ENCODE data around the gene PDE6D. TPM values are rescaled to one million over a fixed set of nuclear protein-coding genes. Genes with fewer than 3 reads are reported as not detected.
A peak's percentile ranks its signal among the peaks of the same experiment; 100 is the strongest.

PDE6D gene
- total and polyA plus RNA-seq, 2 of the 13 experiments (the other 11 are each of a cell fraction or from before 2014, with no cell fraction given), result 14.1 to 23.2 TPM

- peak; percentile 100 for TF ChIP-seq ZNF704 (CRISPR knock-in tag; IDR thresholded peaks at IDR 0.05; ENCODE audit: borderline replicate concordance)
- TF ChIP-seq RFX5 (IDR thresholded peaks at IDR 0.05; ENCODE audit: low read depth, low read length), result no peak
- TF ChIP-seq ZNF446 (CRISPR knock-in tag; IDR thresholded peaks at IDR 0.05), result peak; percentile 100
- peak; percentile 78 for TF ChIP-seq DMAP1 (CRISPR knock-in tag; IDR thresholded peaks at IDR 0.05)
- TF ChIP-seq CAMTA2 (CRISPR knock-in tag; IDR thresholded peaks at IDR 0.05; ENCODE audit: borderline replicate concordance), result peak; percentile 87
- peak; percentile 96 for TF ChIP-seq ZBTB10 (CRISPR knock-in tag; IDR thresholded peaks at IDR 0.05; ENCODE audit: borderline replicate concordance)
- peak; percentile 78 for TF ChIP-seq ZNF598 (CRISPR knock-in tag; IDR thresholded peaks at IDR 0.05; ENCODE audit: borderline replicate concordance)
- TF ChIP-seq ZNF263 (CRISPR knock-in tag; IDR thresholded peaks at IDR 0.05), result peak; percentile 93
- TF ChIP-seq MXD3 (CRISPR knock-in tag; IDR thresholded peaks at IDR 0.05), result peak; percentile 100
- peak; percentile 98 for TF ChIP-seq REXO4 (CRISPR knock-in tag; IDR thresholded peaks at IDR 0.05; ENCODE audit: borderline replicate concordance)
- TF ChIP-seq ZNF256 (CRISPR knock-in tag; conservative IDR thresholded peaks at IDR 0.05), result peak; percentile 98
- peak; percentile 98 for TF ChIP-seq HOXA3 (CRISPR knock-in tag; IDR thresholded peaks at IDR 0.05)
- TF ChIP-seq USF2 (IDR thresholded peaks at IDR 0.05; ENCODE audit: low read depth, low read length), result peak; percentile 66; the same call in 1 of the 2 replicates
- TF ChIP-seq USF2 (CRISPR knock-in tag; IDR thresholded peaks at IDR 0.05; ENCODE audit: borderline replicate concordance), result 0 out of 2 replicates have a peak, but pooled peaks have one; percentile 47
- TF ChIP-seq PHB2 (IDR thresholded peaks at IDR 0.05; ENCODE audit: partially characterized antibody), result no peak
- TF ChIP-seq ZBTB3 (CRISPR knock-in tag; IDR thresholded peaks at IDR 0.05; ENCODE audit: borderline replicate concordance, low read depth), result peak; percentile 98
- peak; percentile 98 for TF ChIP-seq TFDP2 (CRISPR knock-in tag; IDR thresholded peaks at IDR 0.05)
- no peak for TF ChIP-seq SMC3 (IDR thresholded peaks at IDR 0.05; ENCODE audit: low read length)
- no peak for TF ChIP-seq SSRP1 (CRISPR knock-in tag; IDR thresholded peaks at IDR 0.05)
- TF ChIP-seq SRSF4 (IDR thresholded peaks at IDR 0.05; ENCODE audit: low read depth, low read length, poor library complexity, severe bottlenecking), result no peak
- no peak; the same call in 1 of the 2 replicates for TF ChIP-seq NFYB (CRISPR knock-in tag; IDR thresholded peaks at IDR 0.05)
- TF ChIP-seq ZNF101 (CRISPR knock-in tag; IDR thresholded peaks at IDR 0.05; ENCODE audit: borderline replicate concordance, low read depth), result peak; percentile 99
- peak; percentile 75; the same call in 1 of the 2 replicates for TF ChIP-seq KLF9 (CRISPR knock-in tag; IDR thresholded peaks at IDR 0.05; ENCODE audit: low read depth)
These were observed 70.9 kb downstream of the PDE6D start (continued) for GRCh38 chr2:231709981-231710798.
